Muscle layer of colon (tissue), 2 donors: Measurements from ENCODE around the gene CSNK1A1.
A peak's percentile ranks its signal among the peaks of the same experiment; 100 is the strongest.
"Not testable (repeated sequence)": the region's sequence is repeated elsewhere in the genome, so short reads cannot be mapped to it uniquely, and the experiment has no call there.

Experiments used
- H3K27ac ChIP-seq: one replicate; pipeline ENCODE4 v1.7.0; 2013; ENCODE audit warnings: low read depth, mild to moderate bottlenecking, low read length, moderate library complexity
- H3K27me3 ChIP-seq, 2 donors: one replicate each; pipeline ENCODE4 v1.7.0; 2013; ENCODE audit warnings: low read length in 2 of 2, mild to moderate bottlenecking in 2 of 2; ENCODE audit not compliant: insufficient read depth in 2 of 2, control insufficient read depth in 1 of 2
- H3K36me3 ChIP-seq: one replicate; pipeline ENCODE4 v1.7.0; 2013; ENCODE audit warnings: mild to moderate bottlenecking, low read length; ENCODE audit not compliant: insufficient read depth
- H3K4me1 ChIP-seq: one replicate; pipeline ENCODE4 v1.7.0; 2013; ENCODE audit warnings: mild to moderate bottlenecking, low read length; ENCODE audit not compliant: insufficient read depth
- H3K4me3 ChIP-seq, 2 donors: one replicate each; pipeline ENCODE4 v1.7.0; 2013; ENCODE audit warnings: low read length in 2 of 2, low read depth in 1 of 2, mild to moderate bottlenecking in 1 of 2, moderate library complexity in 1 of 2
- H3K9ac ChIP-seq: one replicate; pipeline ENCODE4 v1.7.0; 2013; ENCODE audit warnings: low read length
- H3K9me3 ChIP-seq: one replicate; pipeline ENCODE4 v1.7.0; 2013; ENCODE audit warnings: mild to moderate bottlenecking, low read length
- donor health status: abdominal sarcoma.
- donor health status: Adenocarcinoma of cecum.

The CSNK1A1 gene

DNA sequence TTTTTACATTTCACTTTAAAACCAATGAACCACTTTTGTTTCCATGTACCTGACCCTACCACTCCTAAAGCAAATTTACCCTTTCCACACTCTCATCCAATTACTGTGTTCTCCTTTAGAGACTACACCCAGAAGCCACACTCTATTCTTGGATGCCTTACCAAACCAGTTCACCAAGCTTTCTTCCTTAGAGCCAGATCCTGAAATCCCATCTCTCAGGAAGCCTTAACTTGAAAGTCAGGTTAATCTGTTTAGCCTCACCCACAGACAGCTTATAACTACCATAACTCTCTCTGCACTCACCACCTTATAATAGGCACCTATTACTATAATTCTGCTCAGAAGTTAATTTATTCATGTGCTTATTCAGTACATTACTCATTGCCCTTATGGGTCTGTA is 4.3 kb downstream of the CSNK1A1 start:
- H3K9me3 ChIP-seq = no peaks in the 10 kb centered on the region
- H3K4me3 ChIP-seq = no peak overlapping the region
- no peak overlapping the region for H3K27ac ChIP-seq
- peak overlapping the region; percentile 4 for H3K9ac ChIP-seq
- peaks cover 50% of the 10 kb centered on the region for H3K4me1 ChIP-seq
- no peaks in the 10 kb centered on the region for H3K27me3 ChIP-seq
- peaks cover 25% of the 10 kb centered on the region for H3K36me3 ChIP-seq

DNA sequence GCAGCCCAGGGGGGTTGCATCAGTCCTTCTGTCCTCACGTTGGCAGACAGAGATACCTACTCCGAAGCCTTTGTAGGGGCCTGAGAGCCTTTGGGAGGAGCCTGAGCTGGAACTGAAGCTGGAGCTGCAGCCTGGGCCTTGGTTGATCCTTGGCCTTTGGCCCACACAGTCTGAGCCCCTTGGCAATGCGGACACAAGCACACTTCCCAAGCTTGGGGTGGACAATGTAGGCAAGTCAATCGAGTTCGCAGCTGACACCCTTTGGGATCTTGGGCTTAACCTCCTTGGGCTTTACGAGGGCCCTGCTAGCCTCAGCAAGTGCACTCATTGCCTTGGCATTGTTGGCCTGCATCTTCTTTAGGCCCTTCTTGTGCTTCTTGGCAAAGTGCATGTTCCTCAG is 5.9 kb downstream of the CSNK1A1 start:
- Histone ChIP-seq H3K27ac (no peak overlapping the region), H3K4me1 (peaks cover 50% of the 10 kb centered on the region), H3K36me3 (peaks cover 25% of the 10 kb centered on the region), H3K9me3 (no peaks in the 10 kb centered on the region), H3K9ac (no peak overlapping the region), H3K27me3 (no peaks in the 10 kb centered on the region), H3K4me3 (no peak overlapping the region)

DNA sequence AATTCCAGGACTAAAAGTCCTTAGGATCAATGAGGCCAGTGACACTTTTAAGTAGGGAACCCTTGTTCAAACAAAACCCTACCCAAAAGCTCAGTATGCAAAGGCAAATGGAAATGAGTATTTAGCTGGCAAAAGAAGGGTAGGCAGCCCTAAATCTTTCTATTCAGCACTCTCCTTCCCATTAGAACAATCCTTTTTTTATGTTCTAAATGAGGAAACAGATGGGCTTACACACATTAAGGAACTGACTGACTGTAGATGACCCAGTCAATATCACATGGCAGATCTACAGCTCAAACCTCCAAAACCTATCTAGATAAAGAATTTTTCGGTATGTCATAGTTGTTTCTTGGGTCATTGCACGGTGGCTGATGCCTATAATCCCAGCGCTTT is 7.2 kb downstream of the CSNK1A1 start:
- peak overlapping the region; percentile 49 for H3K27ac ChIP-seq
- H3K9me3 ChIP-seq = no peaks in the 10 kb centered on the region
- H3K4me1 ChIP-seq = peaks cover 59% of the 10 kb centered on the region
- peaks cover 16% of the 10 kb centered on the region for H3K36me3 ChIP-seq
- no peaks in the 10 kb centered on the region for H3K27me3 ChIP-seq
- no peak overlapping the region for H3K4me3 ChIP-seq
- no peak overlapping the region for H3K9ac ChIP-seq

DNA sequence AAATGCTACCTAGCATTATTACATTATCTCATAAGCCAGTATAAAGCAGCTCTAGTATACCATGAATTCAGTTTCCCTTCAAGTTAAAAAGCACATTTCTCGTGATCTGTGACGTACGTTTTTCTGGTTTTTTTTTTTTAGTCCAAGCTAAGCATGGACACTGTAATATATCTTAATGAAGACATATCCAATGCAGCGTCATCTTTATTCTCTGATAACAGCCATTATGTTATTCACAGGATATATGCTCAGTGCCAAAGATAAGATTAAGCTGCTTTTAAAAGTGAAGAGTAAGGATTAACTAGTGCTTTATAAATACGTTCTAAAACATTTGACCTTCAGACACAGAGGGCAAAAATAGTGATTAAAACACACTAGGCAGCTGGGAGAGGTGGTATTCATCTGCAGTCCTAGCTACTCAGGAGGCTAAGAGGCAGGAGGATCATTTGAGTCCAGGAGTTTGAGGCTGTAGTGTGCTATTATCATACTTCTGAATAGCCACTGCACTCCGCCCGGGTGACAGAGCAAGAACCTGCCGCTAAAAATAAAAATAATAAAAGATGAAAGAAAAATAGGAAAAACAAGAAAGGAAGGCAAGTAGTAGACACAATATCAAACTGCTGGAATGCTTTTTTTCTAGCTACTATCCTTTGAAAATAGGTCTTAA is 7.7 kb downstream of the CSNK1A1 start:
- no peak overlapping the region for H3K4me3 ChIP-seq
- H3K36me3 ChIP-seq = peaks cover 16% of the 10 kb centered on the region
- no peaks in the 10 kb centered on the region for H3K9me3 ChIP-seq
- H3K27ac ChIP-seq = peak overlapping the region; percentile 49
- H3K9ac ChIP-seq = no peak overlapping the region
- H3K4me1 ChIP-seq = peaks cover 56% of the 10 kb centered on the region
- no peaks in the 10 kb centered on the region for H3K27me3 ChIP-seq

DNA sequence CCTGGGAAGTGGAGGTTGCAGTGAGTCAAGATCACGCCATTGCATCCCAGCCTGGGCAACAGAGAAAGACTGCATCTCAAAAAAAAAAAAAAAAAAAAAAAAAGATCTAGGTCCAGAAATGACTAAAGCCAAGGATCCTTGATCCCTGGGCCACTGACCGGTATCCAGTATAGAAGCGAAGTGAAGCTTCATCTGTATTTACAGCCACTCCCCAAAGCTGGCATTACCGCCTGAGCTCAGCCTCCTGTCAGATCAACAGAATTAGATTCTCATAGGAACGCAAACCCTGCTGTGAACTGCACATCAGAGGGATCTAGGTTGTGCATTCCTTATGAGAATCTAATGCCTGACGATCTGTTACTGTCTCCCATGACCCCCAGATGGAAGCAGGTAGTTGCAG is 9.3 kb downstream of the CSNK1A1 start:
- Histone ChIP-seq H3K27ac (no peak overlapping the region), H3K36me3 (peaks cover 12% of the 10 kb centered on the region), H3K4me1 (peaks cover 47% of the 10 kb centered on the region), H3K27me3 (no peaks in the 10 kb centered on the region), H3K9ac (no peak overlapping the region), H3K4me3 (no peak overlapping the region), H3K9me3 (no peaks in the 10 kb centered on the region)

DNA sequence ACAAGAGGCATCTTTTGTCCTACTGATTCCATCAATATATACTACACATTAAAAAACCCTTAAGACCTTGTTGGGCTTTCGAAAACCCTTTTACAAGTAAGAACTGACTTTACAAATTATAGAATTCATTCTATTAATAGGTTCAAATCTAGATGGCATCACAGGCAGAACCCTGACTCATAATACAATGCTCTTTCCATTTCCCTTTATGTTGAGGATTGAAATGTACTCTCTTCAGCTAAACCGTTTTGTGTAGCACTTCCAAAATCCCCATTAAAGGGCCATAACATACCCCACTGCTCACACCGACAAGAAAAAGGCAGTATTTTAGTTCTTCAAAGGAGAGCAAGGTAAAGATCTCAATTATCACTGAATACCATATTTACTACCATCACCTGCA is 11.2 kb downstream of the CSNK1A1 start:
- H3K9me3 ChIP-seq = no peaks in the 10 kb centered on the region
- no peaks in the 10 kb centered on the region for H3K27me3 ChIP-seq
- H3K4me3 ChIP-seq = no peak overlapping the region
- no peak overlapping the region for H3K27ac ChIP-seq
- peaks cover 12% of the 10 kb centered on the region for H3K36me3 ChIP-seq
- H3K4me1 ChIP-seq = peaks cover 48% of the 10 kb centered on the region
- H3K9ac ChIP-seq = no peak overlapping the region

DNA sequence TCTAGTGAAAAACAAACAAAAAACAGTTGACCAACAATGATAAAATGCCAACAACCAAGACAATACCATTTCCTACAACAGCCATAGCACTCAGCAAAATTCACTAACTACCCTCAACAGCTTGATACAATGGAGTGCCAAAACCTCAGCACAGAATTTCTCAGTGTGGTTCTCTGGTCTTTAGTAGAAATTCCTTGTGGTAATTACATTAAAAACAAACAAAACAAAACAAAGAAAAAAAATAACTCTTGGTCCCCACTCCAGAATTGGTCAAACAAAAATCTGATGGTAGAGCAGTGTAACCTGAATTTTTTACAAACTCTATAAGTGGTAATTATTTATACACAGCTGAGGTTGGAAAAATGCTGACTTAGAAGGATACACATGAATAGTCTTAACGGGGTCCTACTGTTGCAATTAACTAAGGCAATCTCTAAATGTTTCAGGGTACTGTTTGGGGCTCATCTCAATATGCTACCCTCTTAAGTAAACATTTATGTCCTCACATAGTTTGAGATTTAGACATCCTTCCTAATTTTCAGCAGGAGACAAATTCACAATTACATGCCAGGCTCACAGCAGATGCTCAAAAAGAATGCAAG is 13.8 kb downstream of the CSNK1A1 start:
- H3K27ac ChIP-seq = no peak overlapping the region
- H3K27me3 ChIP-seq = no peaks in the 10 kb centered on the region
- no peak overlapping the region for H3K4me3 ChIP-seq
- H3K4me1 ChIP-seq = peaks cover 37% of the 10 kb centered on the region
- H3K9ac ChIP-seq = no peak overlapping the region
- H3K9me3 ChIP-seq = no peaks in the 10 kb centered on the region
- H3K36me3 ChIP-seq = no peaks in the 10 kb centered on the region

DNA sequence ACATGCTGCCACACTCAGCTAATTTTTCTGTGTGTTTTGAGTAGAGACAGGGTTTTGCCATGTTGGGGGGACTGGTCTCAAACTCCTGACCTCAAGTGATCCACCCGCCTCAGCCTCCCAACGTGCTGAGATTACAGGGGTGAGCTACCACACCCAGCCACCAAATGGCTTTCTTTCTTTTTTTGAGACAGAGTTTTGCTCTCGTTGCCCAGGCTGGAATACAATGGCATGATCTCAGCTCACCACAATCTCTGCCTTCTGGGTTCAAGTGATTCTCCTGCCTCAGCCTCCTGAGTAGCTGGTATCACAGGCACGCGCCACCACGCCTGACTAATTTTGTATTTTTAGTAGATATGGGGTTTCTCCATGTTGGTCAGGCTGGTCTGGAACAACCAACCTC is 15.5 kb downstream of the CSNK1A1 start:
- not testable (repeated sequence) for H3K4me3 ChIP-seq, H3K27ac ChIP-seq, H3K9ac ChIP-seq, H3K36me3 ChIP-seq, H3K9me3 ChIP-seq, H3K27me3 ChIP-seq
- peaks cover 37% of the 10 kb centered on the region for H3K4me1 ChIP-seq

DNA sequence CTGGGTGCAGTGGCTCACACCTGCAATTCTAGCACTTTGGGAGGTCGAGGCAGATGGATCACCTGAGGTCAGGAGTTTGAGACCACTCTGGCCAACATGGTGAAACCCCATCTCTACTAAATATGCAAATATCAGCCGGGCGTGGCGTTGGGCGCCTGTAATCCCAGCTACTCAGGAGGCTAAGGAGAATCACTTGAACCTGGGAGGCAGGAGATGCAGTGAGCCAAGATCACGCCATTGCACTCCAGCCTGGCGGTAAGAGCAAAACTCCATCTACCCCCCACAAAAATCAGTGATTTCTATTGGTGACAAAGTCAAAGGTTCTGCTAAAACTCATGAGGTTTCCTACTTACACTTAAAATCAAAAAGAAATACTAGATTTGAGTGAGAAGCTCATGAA is 18.8 kb downstream of the CSNK1A1 start:
- H3K27ac ChIP-seq = no peak overlapping the region
- peaks cover 49% of the 10 kb centered on the region for H3K4me1 ChIP-seq
- no peaks in the 10 kb centered on the region for H3K36me3 ChIP-seq
- no peak overlapping the region for H3K9ac ChIP-seq
- H3K27me3 ChIP-seq = no peaks in the 10 kb centered on the region
- no peaks in the 10 kb centered on the region for H3K9me3 ChIP-seq
- H3K4me3 ChIP-seq = no peak overlapping the region

DNA sequence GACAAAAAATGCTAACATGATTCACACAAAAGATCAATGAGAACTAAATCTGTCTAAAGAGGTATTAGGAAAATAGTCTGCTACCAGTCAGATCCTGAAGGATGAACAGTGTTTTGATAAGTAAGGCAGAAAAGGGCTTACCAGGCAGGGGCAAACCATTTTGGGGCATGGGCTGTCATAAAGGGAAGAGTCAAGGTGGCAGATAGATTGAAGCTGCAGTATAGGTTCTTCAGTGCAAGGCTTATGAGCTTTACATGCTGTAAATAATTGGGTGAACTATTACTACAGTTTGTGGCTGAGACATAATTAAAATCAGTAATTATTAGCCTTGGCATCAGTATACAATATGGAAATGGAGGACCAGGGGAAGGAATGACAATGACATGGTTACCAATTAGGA is 21.8 kb downstream of the CSNK1A1 start:
- Histone ChIP-seq H3K36me3 (no peaks in the 10 kb centered on the region), H3K27ac (no peak overlapping the region), H3K9me3 (no peaks in the 10 kb centered on the region), H3K4me3 (no peak overlapping the region), H3K4me1 (peaks cover 60% of the 10 kb centered on the region), H3K27me3 (no peaks in the 10 kb centered on the region), H3K9ac (no peak overlapping the region)

DNA sequence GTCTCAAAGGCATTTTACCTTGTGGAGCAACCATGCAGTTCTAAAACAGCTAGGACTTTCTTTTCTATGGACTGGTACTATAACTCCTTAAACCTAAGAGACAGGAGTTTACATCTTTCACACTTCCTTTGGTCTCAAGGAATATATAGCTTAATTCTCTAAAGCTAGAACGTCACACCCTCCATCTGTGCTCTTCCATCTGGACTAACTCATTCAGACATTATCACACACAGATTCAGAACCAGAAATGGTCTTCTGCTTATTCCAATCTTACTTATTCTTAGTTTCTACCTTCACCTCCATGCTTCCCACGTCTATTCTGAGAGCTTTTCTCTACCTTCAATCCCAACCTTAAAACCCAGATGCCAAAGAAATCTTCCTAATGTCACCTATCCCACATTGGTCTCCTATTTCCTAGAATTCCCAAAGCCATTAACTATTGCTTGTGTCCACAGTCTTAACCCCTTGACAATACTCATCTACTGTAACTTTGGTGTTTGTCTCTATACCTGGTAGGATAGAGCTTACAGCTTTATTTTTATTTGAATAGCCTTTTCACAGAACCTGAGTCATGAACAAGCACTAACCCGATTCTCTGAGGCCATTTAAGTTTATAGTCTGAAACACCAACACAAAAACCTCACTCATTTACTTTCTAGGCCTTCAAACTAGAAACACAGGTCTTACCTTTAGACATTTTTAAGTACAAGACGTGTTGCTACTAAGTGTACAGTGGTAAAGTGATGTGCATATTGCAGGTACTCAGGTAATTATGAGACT is 22.8 kb downstream of the CSNK1A1 start:
- peaks cover 8% of the 10 kb centered on the region for H3K36me3 ChIP-seq
- H3K4me1 ChIP-seq = peaks cover 60% of the 10 kb centered on the region
- H3K4me3 ChIP-seq = no peak overlapping the region
- H3K9ac ChIP-seq = no peak overlapping the region
- H3K27ac ChIP-seq = no peak overlapping the region
- H3K9me3 ChIP-seq = no peaks in the 10 kb centered on the region
- H3K27me3 ChIP-seq = no peaks in the 10 kb centered on the region
